Hepatocyte (in vitro differentiated cells): ENCODE measurements around the gene TUBA4B. TPM values are rescaled to one million over a fixed set of nuclear protein-coding genes. Genes with fewer than 3 reads are reported as not detected.

ENCODE experiments used
- DNase-seq: peaks from one replicate; pipeline ENCODE4 v3.0.0-alpha.2; 2016; ENCODE audit warnings: low spot score
- H2AFZ ChIP-seq: fragments of 200-600 bp; sonication (generic); 2 replicates; pipeline ENCODE4 v1.6.0; 2016; ENCODE audit warnings: antibody characterized with exemption, mild to moderate bottlenecking
- H3K27ac ChIP-seq: fragments of 200-600 bp; sonication (generic); 2 replicates; pipeline ENCODE4 v1.5.1; 2016; ENCODE audit warnings: mild to moderate bottlenecking
- H3K27me3 ChIP-seq: fragments of 200-600 bp; sonication (generic); 2 replicates; pipeline ENCODE4 v1.6.1; 2016
- H3K36me3 ChIP-seq: fragments of 200-600 bp; sonication (generic); replicated peaks from 2 replicates; pipeline ENCODE4 v1.5.1; 2016; ENCODE audit warnings: low read depth; ENCODE audit not compliant: insufficient read depth
- H3K4me1 ChIP-seq: fragments of 200-600 bp; sonication (generic); 2 replicates; pipeline ENCODE4 v1.5.1; 2016; ENCODE audit warnings: mild to moderate bottlenecking, moderate library complexity; ENCODE audit not compliant: insufficient read depth
- H3K4me2 ChIP-seq: fragments of 200-600 bp; sonication (generic); 2 replicates; pipeline ENCODE4 v1.6.0; 2016
- H3K4me3 ChIP-seq: fragments of 200-600 bp; sonication (generic); 2 replicates; pipeline ENCODE4 v1.5.1; 2016; ENCODE audit warnings: mild to moderate bottlenecking
- H3K79me2 ChIP-seq: fragments of 200-600 bp; sonication (generic); 2 replicates; pipeline ENCODE4 v1.6.0; 2017; ENCODE audit warnings: mild to moderate bottlenecking
- H3K9me2 ChIP-seq: fragments of 200-600 bp; sonication (generic); replicated peaks from 2 replicates; pipeline ENCODE4 v1.6.0; 2017; ENCODE audit warnings: mild to moderate bottlenecking; ENCODE audit not compliant: insufficient read depth
- H3K9me3 ChIP-seq: fragments of 200-600 bp; sonication (generic); 2 replicates; pipeline ENCODE4 v1.5.1; 2016; ENCODE audit warnings: low read depth, mild to moderate bottlenecking
- H4K20me1 ChIP-seq: fragments of 200-600 bp; sonication (generic); 2 replicates; pipeline ENCODE4 v1.6.0; 2016; ENCODE audit warnings: mild to moderate bottlenecking; ENCODE audit not compliant: insufficient read depth, poor library complexity, severe bottlenecking
- EZH2 ChIP-seq: fragments of 200-600 bp; sonication (generic); IDR thresholded peaks from 2 replicates; pipeline ENCODE4 v1.6.1; 2016; ENCODE audit warnings: antibody characterized with exemption, mild to moderate bottlenecking, borderline replicate concordance
- EZH2phosphoT487 ChIP-seq: fragments of 200-600 bp; sonication (generic); IDR thresholded peaks from one replicate; pipeline ENCODE4 v1.6.1; 2018; ENCODE audit warnings: antibody characterized with exemption, mild to moderate bottlenecking, low read depth, moderate library complexity; ENCODE audit not compliant: unreplicated experiment, severe bottlenecking
- WGBS: methylation state at CpG from one replicate; pipeline ENCODE4 v1.1.6; 2016; ENCODE audit warnings: low lambda C conversion rate; ENCODE audit errors: missing lambda C conversion rate; 5-methylcytosine and 5-hydroxymethylcytosine counted together
- polyA plus RNA-seq: library from polyadenylated mRNA; unstranded; fragments of >200 nt; fragmentation: Nextera tagmentation; extraction: Ambion mirVana; gene quantifications from 2 replicates; pipeline ENCODE4 v1.2.1, GENCODE V29; 2016
- total RNA-seq: library from RNA; depleted of rRNA; stranded (reverse); fragments of >200 nt; gene quantifications from 2 replicates; pipeline ENCODE4 v1.2.3, GENCODE V29; 2014
- TF ChIP-seq, protein P1 (sequence below): fragments of 200-600 bp; sonication (generic); IDR thresholded peaks from 2 replicates; pipeline ENCODE4 v1.5.1; 2016; ENCODE audit warnings: antibody characterized with exemption, mild to moderate bottlenecking; ENCODE audit not compliant: poor library complexity

Gene TUBA4B
- total and polyA plus RNA-seq, 2 experiments from 2014 or later, result 0.13 TPM; not detected in 1

DNA sequence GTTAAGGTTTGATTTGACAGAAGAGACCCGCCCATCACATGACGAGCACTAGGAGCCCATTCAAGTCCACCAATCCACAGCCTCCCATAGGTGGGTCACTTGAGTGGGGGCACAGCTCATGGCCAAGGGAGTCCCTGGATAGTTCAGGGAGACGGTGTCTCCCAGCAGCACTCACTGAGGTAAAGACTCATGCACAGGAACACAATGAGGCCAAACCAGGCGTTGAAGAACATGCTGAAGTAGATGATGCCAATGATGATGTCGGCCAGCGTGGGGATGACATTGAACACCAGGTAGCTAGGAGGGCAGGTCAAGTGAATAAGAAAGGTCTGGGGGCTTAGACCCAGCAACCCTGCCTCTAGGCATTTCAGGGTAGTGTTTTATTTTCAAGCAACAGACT, 38.3 kb upstream of the TUBA4B start:
- no peak overlapping the region for H3K4me3 ChIP-seq
- no peaks in the 10 kb centered on the region for H3K9me3 ChIP-seq
- H4K20me1 ChIP-seq, result no peaks in the 10 kb centered on the region
- H3K9me2 ChIP-seq, result no peaks in the 10 kb centered on the region
- H3K27me3 ChIP-seq, result no peaks in the 10 kb centered on the region
- no peak for DNase-seq
- TF ChIP-seq EZH2phosphoT487 (no peak), EZH2 (no peak)
- TF ChIP-seq, protein P1, sequence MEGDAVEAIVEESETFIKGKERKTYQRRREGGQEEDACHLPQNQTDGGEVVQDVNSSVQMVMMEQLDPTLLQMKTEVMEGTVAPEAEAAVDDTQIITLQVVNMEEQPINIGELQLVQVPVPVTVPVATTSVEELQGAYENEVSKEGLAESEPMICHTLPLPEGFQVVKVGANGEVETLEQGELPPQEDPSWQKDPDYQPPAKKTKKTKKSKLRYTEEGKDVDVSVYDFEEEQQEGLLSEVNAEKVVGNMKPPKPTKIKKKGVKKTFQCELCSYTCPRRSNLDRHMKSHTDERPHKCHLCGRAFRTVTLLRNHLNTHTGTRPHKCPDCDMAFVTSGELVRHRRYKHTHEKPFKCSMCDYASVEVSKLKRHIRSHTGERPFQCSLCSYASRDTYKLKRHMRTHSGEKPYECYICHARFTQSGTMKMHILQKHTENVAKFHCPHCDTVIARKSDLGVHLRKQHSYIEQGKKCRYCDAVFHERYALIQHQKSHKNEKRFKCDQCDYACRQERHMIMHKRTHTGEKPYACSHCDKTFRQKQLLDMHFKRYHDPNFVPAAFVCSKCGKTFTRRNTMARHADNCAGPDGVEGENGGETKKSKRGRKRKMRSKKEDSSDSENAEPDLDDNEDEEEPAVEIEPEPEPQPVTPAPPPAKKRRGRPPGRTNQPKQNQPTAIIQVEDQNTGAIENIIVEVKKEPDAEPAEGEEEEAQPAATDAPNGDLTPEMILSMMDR, result no peak
- no peak overlapping the region for H3K27ac ChIP-seq
- no peak overlapping the region for H2AFZ ChIP-seq
- no peak overlapping the region for H3K4me2 ChIP-seq
- H3K36me3 ChIP-seq, result no peaks in the 10 kb centered on the region
- peaks cover 13% of the 10 kb centered on the region for H3K79me2 ChIP-seq
- WGBS, result 93% methylated on average over 6 of the region's 6 CpGs
- H3K4me1 ChIP-seq, result peaks cover 10% of the 10 kb centered on the region

DNA sequence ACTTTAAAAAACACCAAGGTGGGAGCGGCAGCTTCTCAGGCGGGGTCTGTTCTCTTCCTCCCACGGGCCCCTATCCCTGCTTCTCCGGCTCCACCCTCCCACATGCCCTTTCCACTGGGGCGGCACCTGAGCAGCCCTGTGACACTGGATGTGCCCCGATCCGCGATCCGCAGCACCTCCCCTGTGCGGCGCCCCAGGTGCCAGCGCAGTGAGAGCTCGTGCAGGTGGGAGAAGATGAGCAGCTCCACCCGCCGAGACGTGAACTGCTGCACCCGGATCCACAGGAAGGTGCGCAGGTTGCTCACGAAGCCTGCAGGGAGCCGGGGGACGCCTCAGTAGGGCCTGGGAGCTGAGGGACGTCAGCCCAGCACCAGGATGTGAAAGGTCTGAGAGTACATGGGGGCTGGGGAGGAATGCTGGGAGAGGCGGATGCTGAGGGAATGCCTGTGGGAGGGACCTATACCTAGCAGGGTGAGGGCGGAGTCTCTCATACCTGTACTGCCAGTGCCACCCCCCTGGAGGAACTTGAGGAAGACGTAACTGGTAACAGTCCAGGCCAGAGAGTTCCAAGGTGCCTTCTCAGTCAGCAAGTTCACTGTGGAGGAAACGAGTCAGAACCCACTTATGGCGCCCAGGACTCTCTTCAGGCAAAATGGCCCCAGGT, 37.0 kb upstream of the TUBA4B start:
- WGBS, result 97% methylated on average over 24 of the region's 27 CpGs
- Histone ChIP-seq H3K27me3 (no peaks in the 10 kb centered on the region), H3K4me2 (no peak overlapping the region), H3K36me3 (no peaks in the 10 kb centered on the region), H3K9me2 (no peaks in the 10 kb centered on the region), H2AFZ (no peak overlapping the region), H4K20me1 (no peaks in the 10 kb centered on the region), H3K79me2 (peaks cover 13% of the 10 kb centered on the region), H3K4me1 (peaks cover 10% of the 10 kb centered on the region), H3K4me3 (no peak overlapping the region), H3K27ac (no peak overlapping the region), H3K9me3 (no peaks in the 10 kb centered on the region)
- TF ChIP-seq EZH2phosphoT487, result no peak
- TF ChIP-seq, protein P1, result no peak
- TF ChIP-seq EZH2, result no peak
- DNase-seq, result no peak

DNA sequence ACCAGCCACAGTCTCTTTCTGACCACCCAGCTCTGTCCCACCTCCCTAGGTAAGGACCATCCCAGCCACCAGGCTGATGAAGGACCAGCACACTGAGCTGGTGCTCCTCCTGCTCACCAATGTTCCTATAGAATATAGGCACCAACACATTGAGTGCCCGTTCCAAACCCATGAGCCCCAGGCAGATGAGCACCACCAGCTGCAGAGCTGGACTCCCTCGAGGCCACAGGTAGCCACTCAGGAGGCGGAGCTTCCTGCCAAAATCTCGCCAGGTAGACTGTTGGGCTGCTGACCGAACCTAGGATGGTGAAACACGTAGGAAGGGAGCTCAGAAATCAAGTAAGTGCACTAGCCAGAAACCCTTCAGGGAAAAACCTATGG, 36.5 kb upstream of the TUBA4B start:
- peaks cover 10% of the 10 kb centered on the region for H3K4me1 ChIP-seq
- H3K79me2 ChIP-seq, result peaks cover 13% of the 10 kb centered on the region
- H3K4me3 ChIP-seq, result no peak overlapping the region
- no peaks in the 10 kb centered on the region for H3K27me3 ChIP-seq
- no peak overlapping the region for H3K4me2 ChIP-seq
- H3K27ac ChIP-seq, result no peak overlapping the region
- H2AFZ ChIP-seq, result no peak overlapping the region
- no peaks in the 10 kb centered on the region for H3K9me2 ChIP-seq
- no peak for DNase-seq
- no peaks in the 10 kb centered on the region for H3K36me3 ChIP-seq
- no peaks in the 10 kb centered on the region for H4K20me1 ChIP-seq
- 86% methylated on average over 6 of the region's 6 CpGs for whole genome bisulfite sequencing
- H3K9me3 ChIP-seq, result no peaks in the 10 kb centered on the region
- no peak for TF ChIP-seq EZH2phosphoT487
- TF ChIP-seq, protein P1, result no peak
- TF ChIP-seq EZH2, result no peak
